Loucy (cell line): ENCODE results near the gene NRK.
"Not testable (repeated sequence)": the region's sequence is repeated elsewhere in the genome, so short reads cannot be mapped to it uniquely, and the experiment has no call there.

Experiments used
- EZH2phosphoT487 ChIP-seq: fragments of 200-600 bp; IDR thresholded peaks from 2 replicates; pipeline ENCODE4 v1.6.1; 2018; ENCODE audit warnings: antibody characterized with exemption, mild to moderate bottlenecking, moderate library complexity, borderline replicate concordance
- TF ChIP-seq, protein P1 (sequence below): fragments of 200-600 bp; sonication (generic); conservative IDR thresholded peaks from 2 replicates; pipeline ENCODE4 v1.5.1; 2014; ENCODE audit warnings: mild to moderate bottlenecking, antibody characterized with exemption, low read length

DNA sequence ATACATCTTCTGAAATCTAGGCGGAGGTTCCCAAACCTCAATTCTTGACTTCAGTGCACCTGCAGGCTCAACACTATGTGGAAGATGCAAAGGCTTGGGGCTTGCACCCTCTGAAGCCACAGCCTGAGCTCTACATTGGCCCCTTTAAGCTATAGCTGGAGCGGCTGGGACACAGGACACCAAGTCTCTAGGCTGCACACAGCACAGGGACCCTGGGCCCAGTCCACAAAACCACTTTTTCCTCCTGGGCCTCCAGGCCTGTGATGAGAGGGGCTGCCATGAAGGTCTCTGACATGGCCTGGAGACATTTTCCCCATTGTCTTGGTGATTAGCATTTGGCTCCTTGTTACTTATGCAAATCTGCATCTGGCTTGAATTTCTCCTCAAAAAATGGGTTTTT is 27.8 kb downstream of the NRK start:
- TF ChIP-seq, protein P1, sequence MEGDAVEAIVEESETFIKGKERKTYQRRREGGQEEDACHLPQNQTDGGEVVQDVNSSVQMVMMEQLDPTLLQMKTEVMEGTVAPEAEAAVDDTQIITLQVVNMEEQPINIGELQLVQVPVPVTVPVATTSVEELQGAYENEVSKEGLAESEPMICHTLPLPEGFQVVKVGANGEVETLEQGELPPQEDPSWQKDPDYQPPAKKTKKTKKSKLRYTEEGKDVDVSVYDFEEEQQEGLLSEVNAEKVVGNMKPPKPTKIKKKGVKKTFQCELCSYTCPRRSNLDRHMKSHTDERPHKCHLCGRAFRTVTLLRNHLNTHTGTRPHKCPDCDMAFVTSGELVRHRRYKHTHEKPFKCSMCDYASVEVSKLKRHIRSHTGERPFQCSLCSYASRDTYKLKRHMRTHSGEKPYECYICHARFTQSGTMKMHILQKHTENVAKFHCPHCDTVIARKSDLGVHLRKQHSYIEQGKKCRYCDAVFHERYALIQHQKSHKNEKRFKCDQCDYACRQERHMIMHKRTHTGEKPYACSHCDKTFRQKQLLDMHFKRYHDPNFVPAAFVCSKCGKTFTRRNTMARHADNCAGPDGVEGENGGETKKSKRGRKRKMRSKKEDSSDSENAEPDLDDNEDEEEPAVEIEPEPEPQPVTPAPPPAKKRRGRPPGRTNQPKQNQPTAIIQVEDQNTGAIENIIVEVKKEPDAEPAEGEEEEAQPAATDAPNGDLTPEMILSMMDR, result not testable (repeated sequence)
- not testable (repeated sequence) for TF ChIP-seq EZH2phosphoT487
